Measurements from ENCODE around the gene ACE.

- no peak for TF ChIP-seq POLR2A (IDR thresholded peaks at IDR 0.05)
- TF ChIP-seq CTCF (IDR thresholded peaks at IDR 0.05 in 4 of 5, conservative IDR thresholded peaks at IDR 0.05 in 1 of 5) = no peak
Observed at GRCh38 chr17:63442074-63442473, 34.8 kb upstream of the ACE start.

Data from gastrocnemius medialis (tissue), 4 donors.